WI38 (cell line): ENCODE measurements around the gene GPX3.

Experiments used
- H3K4me3 ChIP-seq: 2 replicates; pipeline ENCODE4 v1.5.1; 2011; ENCODE audit warnings: low read depth, mild to moderate bottlenecking, control low read depth, low read length
- CTCF ChIP-seq: IDR thresholded peaks from 2 replicates; pipeline ENCODE4 v1.5.1; 2012; ENCODE audit warnings: low read depth, mild to moderate bottlenecking, control low read depth, low read length

Gene GPX3

GRCh38 chr5:151026679-151027078 lies 6.3 kb downstream of the GPX3 start:
- no peak for TF ChIP-seq CTCF
- no peak overlapping the region for H3K4me3 ChIP-seq

- no peak overlapping the region for H3K4me3 ChIP-seq
- TF ChIP-seq CTCF, result no peak
Measured at GRCh38 chr5:151027961-151028479, 7.6 kb downstream of the GPX3 start.

GRCh38 chr5:151028717-151029116 lies 8.3 kb downstream of the GPX3 start:
- no peak for TF ChIP-seq CTCF
- H3K4me3 ChIP-seq, result no peak overlapping the region

- H3K4me3 ChIP-seq, result no peak overlapping the region
- no peak for TF ChIP-seq CTCF
Measured at GRCh38 chr5:151029179-151030055, 9.0 kb downstream of the GPX3 start.

GRCh38 chr5:151030056-151030336 lies 9.6 kb downstream of the GPX3 start:
- TF ChIP-seq CTCF, result no peak
- no peak overlapping the region for H3K4me3 ChIP-seq

- no peak overlapping the region for H3K4me3 ChIP-seq
- no peak for TF ChIP-seq CTCF
Measured at GRCh38 chr5:151030379-151030778, 10.0 kb downstream of the GPX3 start.

GRCh38 chr5:151031554-151031953 lies 11.2 kb downstream of the GPX3 start:
- no peak overlapping the region for H3K4me3 ChIP-seq
- no peak for TF ChIP-seq CTCF
